ENCODE results near the gene MLLT6. TPM values are rescaled to one million over a fixed set of nuclear protein-coding genes. Genes with fewer than 3 reads are reported as not detected.

The MLLT6 gene
- total RNA-seq, 1 experiment from 2014 or later, result 48.0 TPM

- Mint-ChIP-seq H3K9me3 (no peaks in the 10 kb centered on the region), H3K27me3 (ENCODE audit: low read depth) (peaks cover 14% of the 10 kb centered on the region), H3K4me3 (no peak overlapping the region), H3K36me3 (no peaks in the 10 kb centered on the region), H3K27ac (no peak overlapping the region), H3K4me1 (peaks cover 8% of the 10 kb centered on the region)
- ATAC-seq (no peak), DNase-seq (ENCODE audit: low spot score) (no peak)
- ChIA-PET POLR2A (interaction anchor here (0.5 kb wide), 1 partner anchor 103 kb away, joined by 3 read pairs; no protein-coding TSS in a partner anchor), CTCF (interaction anchor here (0.9 to 2.1 kb wide), 4 partner anchors 11 to 133 kb away, joined by 3 to 8 read pairs (median 4); no protein-coding TSS in a partner anchor)
- TF ChIP-seq SMAD3 (CRISPR knock-in tag; IDR thresholded peaks at IDR 0.05; ENCODE audit: borderline replicate concordance) (no peak), PRDM15 (CRISPR knock-in tag; IDR thresholded peaks at IDR 0.05) (0 out of 2 replicates have a peak, but pooled peaks have one; percentile 51), PREB (CRISPR knock-in tag; IDR thresholded peaks at IDR 0.05; ENCODE audit: borderline replicate concordance) (no peak)
Observed at GRCh38 chr17:38691154-38691553, 13.9 kb upstream of the MLLT6 start.

GRCh38 chr17:38693700-38694329, 11.3 kb upstream of the MLLT6 start:
- H3K4me3 Mint-ChIP-seq, result no peak overlapping the region
- peaks cover 9% of the 10 kb centered on the region for H3K4me1 Mint-ChIP-seq
- H3K36me3 Mint-ChIP-seq, result no peaks in the 10 kb centered on the region
- ATAC-seq (no peak), DNase-seq (ENCODE audit: low spot score) (no peak)
- CTCF ChIA-PET, result interaction anchor here (1.2 kb wide), 1 partner anchor 41 kb away, joined by 5 read pairs; no protein-coding TSS in a partner anchor
- POLR2A ChIA-PET, result no interaction called here
- no peak overlapping the region for H3K27ac Mint-ChIP-seq
- no peaks in the 10 kb centered on the region for H3K9me3 Mint-ChIP-seq
- H3K27me3 Mint-ChIP-seq (ENCODE audit: low read depth), result peaks cover 32% of the 10 kb centered on the region
- TF ChIP-seq MYBL2 (CRISPR knock-in tag; IDR thresholded peaks at IDR 0.05), result no peak
- TF ChIP-seq PRRX2 (CRISPR knock-in tag; IDR thresholded peaks at IDR 0.05), result no peak
- TF ChIP-seq IRF2 (CRISPR knock-in tag; IDR thresholded peaks at IDR 0.05; ENCODE audit: borderline replicate concordance, low read depth), result no peak
- TF ChIP-seq GTF2I (CRISPR knock-in tag; conservative IDR thresholded peaks at IDR 0.05), result no peak
- no peak for TF ChIP-seq SMAD3 (CRISPR knock-in tag; IDR thresholded peaks at IDR 0.05; ENCODE audit: borderline replicate concordance)
- no peak for TF ChIP-seq NR2C2 (CRISPR knock-in tag; IDR thresholded peaks at IDR 0.05)
- no peak for TF ChIP-seq ARID4B (CRISPR knock-in tag; IDR thresholded peaks at IDR 0.05; ENCODE audit: borderline replicate concordance)
- TF ChIP-seq AFF4 (CRISPR knock-in tag; IDR thresholded peaks at IDR 0.05; ENCODE audit: borderline replicate concordance), result no peak
- no peak for TF ChIP-seq TP53 (CRISPR knock-in tag; IDR thresholded peaks at IDR 0.05)
- no peak for TF ChIP-seq IRF1 (CRISPR knock-in tag; IDR thresholded peaks at IDR 0.05)
- TF ChIP-seq ZNF281 (CRISPR knock-in tag; IDR thresholded peaks at IDR 0.05), result no peak
- TF ChIP-seq ESRRA (CRISPR knock-in tag; IDR thresholded peaks at IDR 0.05; ENCODE audit: borderline replicate concordance), result no peak
